Measurements from ENCODE around the gene RAD51. TPM values are rescaled to one million over a fixed set of nuclear protein-coding genes. Genes with fewer than 3 reads are reported as not detected.

The RAD51 gene
- total RNA-seq, 1 donor from 2014 or later: 48.1 TPM

- Mint-ChIP-seq H3K4me1 (peaks cover 26% of the 10 kb centered on the region), H3K27me3 (ENCODE audit: insufficient read depth, low read depth) (peaks cover 3% of the 10 kb centered on the region), H3K36me3 (no peaks in the 10 kb centered on the region), H3K9me3 (no peaks in the 10 kb centered on the region), H3K4me3 (no peak overlapping the region), H3K27ac (no peak overlapping the region)
- H2AFZ ChIP-seq (replicated peaks): no peak overlapping the region
- peaks cover 24% of the 10 kb centered on the region for H3F3A ChIP-seq (ENCODE audit: low read depth)
- no peaks in the 10 kb centered on the region for H3K79me2 ChIP-seq (ENCODE audit: low read depth)
- no peaks in the 10 kb centered on the region for H4K20me1 ChIP-seq (ENCODE audit: low read depth)
- H3K27me3 ChIP-seq: peaks cover 28% of the 10 kb centered on the region
- H3K4me1 ChIP-seq: peaks cover 15% of the 10 kb centered on the region
- no peak overlapping the region for H3K4me2 ChIP-seq
- H3K4me3 ChIP-seq: no peak overlapping the region
- H3K27ac ChIP-seq: no peak overlapping the region
- H3K36me3 ChIP-seq: no peaks in the 10 kb centered on the region
- no peak overlapping the region for H3K9ac ChIP-seq
- no peak for DNase-seq (ENCODE audit: low spot score)
- H3K9me3 ChIP-seq (ENCODE audit: low read depth): no peaks in the 10 kb centered on the region
- TF ChIP-seq EZH2phosphoT487 (IDR thresholded peaks at IDR 0.05): no peak
- TF ChIP-seq EZH2 (IDR thresholded peaks at IDR 0.05): no peak
- TF ChIP-seq CTCF (IDR thresholded peaks at IDR 0.05): no peak
Measured at GRCh38 chr15:40759961-40760360, 65.0 kb downstream of the RAD51 start.

DNA sequence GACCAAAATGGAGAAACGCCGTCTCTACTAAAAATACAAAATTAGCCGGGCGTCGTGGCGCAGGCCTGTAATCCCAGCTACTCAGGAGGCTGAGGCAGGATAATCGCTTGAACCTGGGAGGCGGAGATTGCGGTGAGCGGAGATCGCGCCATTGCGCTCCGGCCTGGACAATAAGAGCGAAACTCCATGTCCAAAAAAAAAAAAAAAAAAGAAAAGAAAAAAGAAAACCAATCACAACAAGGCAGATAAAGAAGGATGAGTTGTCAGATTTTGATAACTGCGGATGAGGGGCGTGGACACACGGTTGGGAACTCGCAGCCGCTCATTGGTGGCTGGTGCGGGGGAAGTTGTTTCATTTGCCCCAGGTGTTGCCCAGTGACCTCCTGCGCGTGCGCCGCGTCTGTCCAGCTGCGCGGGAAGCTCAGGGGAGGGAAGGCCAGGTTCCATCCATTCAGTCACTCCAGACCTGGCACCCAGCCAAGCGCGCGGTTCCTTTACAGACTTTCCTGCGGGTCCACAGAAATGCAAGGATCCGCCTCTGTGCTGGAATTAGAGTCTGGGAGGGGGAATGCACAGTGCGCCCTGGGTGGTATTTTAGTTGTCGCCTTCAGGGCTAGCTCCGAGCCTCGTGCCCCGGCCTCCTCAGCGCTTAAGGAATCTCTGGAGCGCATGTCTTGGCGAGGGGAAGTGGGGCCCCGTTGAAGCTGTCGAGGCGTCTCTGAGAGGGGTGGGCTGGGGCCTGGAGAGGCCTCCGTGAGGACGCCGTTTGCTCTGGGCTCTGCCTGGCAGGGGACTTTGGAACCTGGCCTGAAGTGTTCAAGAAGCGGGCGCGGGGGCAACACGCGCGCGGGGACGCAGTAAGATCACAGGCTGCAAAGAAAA is 68.2 kb downstream of the RAD51 start:
- H3K4me3 Mint-ChIP-seq: peak overlapping the region; percentile 84
- no peak overlapping the region for H3K9ac ChIP-seq
- H3K9me3 Mint-ChIP-seq: no peaks in the 10 kb centered on the region

GRCh38 chr15:40763801-40764628 is 69.0 kb downstream of the RAD51 start, which contains the start of gene GCHFR:
GCHFR (plus strand) TSS chr15:40764068; CDS start chr15:40764181, 113 bp downstream.
- H3K36me3 Mint-ChIP-seq: peaks cover 2% of the 10 kb centered on the region
- TF ChIP-seq CTCF (IDR thresholded peaks at IDR 0.05) (peak; percentile 21), EZH2phosphoT487 (IDR thresholded peaks at IDR 0.05) (peak; percentile 34), EZH2 (IDR thresholded peaks at IDR 0.05) (peak; percentile 61)
- no peaks in the 10 kb centered on the region for H3K36me3 ChIP-seq
- peaks cover 8% of the 10 kb centered on the region for H3K27me3 Mint-ChIP-seq (ENCODE audit: insufficient read depth, low read depth)
- H2AFZ ChIP-seq (replicated peaks): peak within 1 kb of the TSS; percentile 50
- no peaks in the 10 kb centered on the region for H3K9me3 Mint-ChIP-seq
- peaks cover 31% of the 10 kb centered on the region for H3K4me1 ChIP-seq
- no peaks in the 10 kb centered on the region for H4K20me1 ChIP-seq (ENCODE audit: low read depth)
- H3K27ac ChIP-seq: no peak within 1 kb of the TSS
- peaks cover 28% of the 10 kb centered on the region for H3F3A ChIP-seq (ENCODE audit: low read depth)
- peak within 1 kb of the TSS; percentile 84 for H3K4me3 Mint-ChIP-seq
- peaks cover 34% of the 10 kb centered on the region for H3K4me1 Mint-ChIP-seq
- H3K79me2 ChIP-seq (ENCODE audit: low read depth): no peaks in the 10 kb centered on the region
- peak; percentile 74 for DNase-seq (ENCODE audit: low spot score)
- no peak within 1 kb of the TSS for H3K27ac Mint-ChIP-seq
- H3K27me3 ChIP-seq: peaks cover 34% of the 10 kb centered on the region
- H3K4me3 ChIP-seq: peak within 1 kb of the TSS; percentile 56
- no peak within 1 kb of the TSS for H3K9ac ChIP-seq
- H3K4me2 ChIP-seq: peak within 1 kb of the TSS; percentile 83
- H3K9me3 ChIP-seq (ENCODE audit: low read depth): no peaks in the 10 kb centered on the region

More for the DNA sequence above, 68.2 kb downstream of the RAD51 start:
- Mint-ChIP-seq H3K27me3 (ENCODE audit: insufficient read depth, low read depth) (peaks cover 8% of the 10 kb centered on the region), H3K27ac (no peak overlapping the region), H3K4me1 (peaks cover 34% of the 10 kb centered on the region), H3K36me3 (no peaks in the 10 kb centered on the region)
- H3K27me3 ChIP-seq: peaks cover 34% of the 10 kb centered on the region
- peak; percentile 7 for TF ChIP-seq EZH2phosphoT487 (IDR thresholded peaks at IDR 0.05)
- no peak for TF ChIP-seq CTCF (IDR thresholded peaks at IDR 0.05)
- no peak for TF ChIP-seq EZH2 (IDR thresholded peaks at IDR 0.05)
- DNase-seq (ENCODE audit: low spot score): peak; percentile 49
- H4K20me1 ChIP-seq (ENCODE audit: low read depth): no peaks in the 10 kb centered on the region
- no peak overlapping the region for H3K27ac ChIP-seq
- H3K79me2 ChIP-seq (ENCODE audit: low read depth): no peaks in the 10 kb centered on the region
- peaks cover 28% of the 10 kb centered on the region for H3F3A ChIP-seq (ENCODE audit: low read depth)
- peak overlapping the region; percentile 83 for H3K4me2 ChIP-seq
- peaks cover 31% of the 10 kb centered on the region for H3K4me1 ChIP-seq
- H2AFZ ChIP-seq (replicated peaks): peak overlapping the region; percentile 50
- H3K4me3 ChIP-seq: peak overlapping the region; percentile 56
- no peaks in the 10 kb centered on the region for H3K36me3 ChIP-seq
- no peaks in the 10 kb centered on the region for H3K9me3 ChIP-seq (ENCODE audit: low read depth)

Data from neural progenitor cell (in vitro differentiated cells).